WI38 (cell line): ENCODE measurements around the gene KCNAB3.

Source experiments
- H3K4me3 ChIP-seq: 2 replicates; pipeline ENCODE4 v1.5.1; 2011; ENCODE audit warnings: low read depth, mild to moderate bottlenecking, control low read depth, low read length
- TF ChIP-seq, protein P1 (sequence below): IDR thresholded peaks from 2 replicates; pipeline ENCODE4 v1.5.1; 2012; ENCODE audit warnings: low read depth, mild to moderate bottlenecking, control low read depth, low read length

Gene KCNAB3

DNA sequence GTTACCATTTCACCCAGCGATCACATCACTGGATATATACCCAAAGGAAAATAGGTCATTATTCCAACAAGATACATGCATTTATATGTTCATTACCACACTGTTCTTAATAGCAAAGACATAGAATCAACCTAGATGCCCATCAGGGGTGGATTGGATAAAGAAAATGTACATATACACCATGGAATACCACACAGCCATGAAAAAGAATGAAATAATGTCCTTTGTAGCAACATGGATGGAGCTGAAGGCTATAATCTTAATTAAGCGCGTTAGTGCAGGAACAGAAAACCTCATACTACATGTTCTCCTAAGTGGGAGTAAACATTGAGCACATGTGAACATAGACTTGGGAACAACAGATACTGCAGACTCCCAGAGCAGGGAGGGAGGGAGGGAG is 20.9 kb upstream of the KCNAB3 start:
- no peak overlapping the region for H3K4me3 ChIP-seq
- TF ChIP-seq, protein P1, sequence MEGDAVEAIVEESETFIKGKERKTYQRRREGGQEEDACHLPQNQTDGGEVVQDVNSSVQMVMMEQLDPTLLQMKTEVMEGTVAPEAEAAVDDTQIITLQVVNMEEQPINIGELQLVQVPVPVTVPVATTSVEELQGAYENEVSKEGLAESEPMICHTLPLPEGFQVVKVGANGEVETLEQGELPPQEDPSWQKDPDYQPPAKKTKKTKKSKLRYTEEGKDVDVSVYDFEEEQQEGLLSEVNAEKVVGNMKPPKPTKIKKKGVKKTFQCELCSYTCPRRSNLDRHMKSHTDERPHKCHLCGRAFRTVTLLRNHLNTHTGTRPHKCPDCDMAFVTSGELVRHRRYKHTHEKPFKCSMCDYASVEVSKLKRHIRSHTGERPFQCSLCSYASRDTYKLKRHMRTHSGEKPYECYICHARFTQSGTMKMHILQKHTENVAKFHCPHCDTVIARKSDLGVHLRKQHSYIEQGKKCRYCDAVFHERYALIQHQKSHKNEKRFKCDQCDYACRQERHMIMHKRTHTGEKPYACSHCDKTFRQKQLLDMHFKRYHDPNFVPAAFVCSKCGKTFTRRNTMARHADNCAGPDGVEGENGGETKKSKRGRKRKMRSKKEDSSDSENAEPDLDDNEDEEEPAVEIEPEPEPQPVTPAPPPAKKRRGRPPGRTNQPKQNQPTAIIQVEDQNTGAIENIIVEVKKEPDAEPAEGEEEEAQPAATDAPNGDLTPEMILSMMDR, result no peak

DNA sequence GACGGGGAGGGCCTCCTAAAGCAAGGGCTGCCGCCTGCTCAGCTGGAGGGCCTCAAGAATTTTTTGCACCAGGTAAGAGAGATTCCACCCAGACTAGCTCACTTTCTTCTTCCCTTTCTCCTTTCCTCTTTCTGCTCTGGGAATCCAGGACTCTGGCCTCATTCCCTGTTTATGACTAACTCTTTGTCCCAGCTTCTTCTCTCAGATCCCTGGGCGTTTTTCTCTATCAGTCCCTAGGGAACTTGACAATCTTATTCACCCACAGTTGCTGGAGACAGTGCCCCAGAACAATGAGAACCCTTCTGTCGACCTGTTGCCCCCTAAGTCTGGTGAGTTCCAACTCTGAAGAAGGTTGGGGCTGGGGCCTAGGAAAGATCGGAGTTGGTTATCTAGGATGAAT is 18.0 kb upstream of the KCNAB3 start:
- TF ChIP-seq, protein P1, result no peak
- H3K4me3 ChIP-seq, result no peak overlapping the region

DNA sequence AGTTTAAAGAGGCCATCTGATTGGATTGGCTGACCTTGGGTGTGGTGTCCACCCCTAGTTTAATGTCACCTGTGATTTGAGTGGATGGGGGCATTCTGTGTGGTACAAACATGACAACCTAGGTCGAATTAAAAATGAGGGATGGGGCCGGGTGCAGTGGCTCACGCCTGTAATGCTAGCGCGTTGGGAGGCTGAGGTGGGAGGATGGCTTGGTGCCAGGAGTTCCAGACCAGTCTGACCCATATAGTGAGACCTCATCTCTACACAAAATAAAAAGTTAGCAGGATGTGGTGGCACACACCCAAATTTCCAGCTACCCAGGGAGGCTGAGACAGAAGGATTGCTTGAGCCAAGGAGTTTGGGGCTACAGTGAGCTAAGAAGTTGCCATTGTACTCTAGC is 16.8 kb upstream of the KCNAB3 start:
- TF ChIP-seq, protein P1, result no peak
- no peak overlapping the region for H3K4me3 ChIP-seq

DNA sequence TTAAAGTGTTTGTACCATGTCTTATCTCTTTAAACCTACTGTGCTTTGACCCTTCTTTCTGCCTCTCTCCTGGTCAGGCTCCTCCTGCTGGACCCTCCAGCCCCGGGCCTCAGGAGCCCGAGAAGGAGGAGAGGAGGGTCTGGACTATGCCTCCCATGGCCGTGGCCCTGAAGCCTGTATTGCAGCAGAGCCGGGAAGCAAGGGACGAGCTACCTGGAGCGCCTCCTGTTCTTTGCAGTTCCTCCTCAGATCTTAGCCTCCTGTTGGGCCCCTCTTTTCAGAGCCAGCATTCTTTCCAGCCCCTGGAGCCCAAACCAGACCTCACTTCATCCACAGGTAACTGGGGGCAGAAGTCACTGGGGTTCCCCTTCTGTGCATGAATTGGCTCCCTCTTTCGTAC is 16.0 kb upstream of the KCNAB3 start:
- no peak overlapping the region for H3K4me3 ChIP-seq
- TF ChIP-seq, protein P1, result no peak

DNA sequence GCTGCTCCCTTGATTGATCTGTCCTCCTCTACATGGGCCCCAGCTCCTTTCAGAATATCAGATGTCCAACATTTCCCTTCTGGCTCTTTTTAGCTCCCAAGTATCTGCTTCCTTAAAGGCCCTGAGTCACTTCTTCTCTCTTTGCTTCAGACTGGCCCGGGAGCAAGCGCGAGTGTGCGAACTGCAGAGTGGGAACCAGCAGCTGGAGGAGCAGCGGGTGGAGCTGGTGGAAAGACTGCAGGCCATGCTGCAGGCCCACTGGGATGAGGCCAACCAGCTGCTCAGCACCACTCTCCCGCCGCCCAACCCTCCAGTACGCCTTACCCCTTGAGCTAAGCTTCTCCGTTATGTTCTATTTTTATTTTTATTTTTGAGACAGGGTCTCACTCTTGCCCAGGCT is 14.7 kb upstream of the KCNAB3 start:
- TF ChIP-seq, protein P1, result no peak
- no peak overlapping the region for H3K4me3 ChIP-seq

DNA sequence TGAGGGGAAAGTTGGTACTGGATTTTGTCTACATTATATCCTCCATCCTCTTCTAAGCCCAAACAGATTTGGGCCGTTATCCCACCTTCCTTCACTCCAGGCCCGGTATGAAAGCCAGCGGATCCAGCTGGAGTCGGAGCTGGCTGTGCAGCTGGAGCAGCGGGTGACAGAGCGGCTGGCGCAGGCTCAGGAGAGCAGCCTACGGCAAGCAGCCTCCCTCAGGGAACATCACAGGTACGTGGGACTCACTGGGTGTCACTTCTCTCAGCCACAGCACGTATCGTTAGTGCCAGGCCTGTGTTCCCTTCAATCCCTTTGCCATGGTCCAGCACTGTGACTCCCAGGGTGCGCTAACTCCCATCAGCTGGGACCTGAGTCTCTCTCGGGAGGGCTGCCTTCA is 13.6 kb upstream of the KCNAB3 start:
- no peak overlapping the region for H3K4me3 ChIP-seq
- TF ChIP-seq, protein P1, result no peak

DNA sequence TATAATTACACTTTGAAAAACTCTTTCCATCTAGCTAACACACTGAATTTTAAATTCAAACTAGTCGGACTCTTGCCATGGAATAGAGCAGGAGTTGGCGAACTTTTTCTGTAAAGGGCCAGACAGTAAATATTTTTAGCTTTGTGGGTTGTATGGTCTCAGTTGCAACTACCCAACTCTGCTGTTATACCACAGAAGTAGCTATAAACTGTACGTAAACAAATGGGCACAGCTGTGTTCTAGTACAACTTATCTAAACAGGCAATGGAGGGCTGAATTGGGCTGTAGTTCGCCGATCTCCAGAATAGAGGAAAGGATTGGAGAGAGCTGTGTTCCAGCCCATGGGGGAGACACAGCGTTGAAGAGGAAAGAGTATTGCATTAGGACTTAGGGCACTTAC is 11.1 kb upstream of the KCNAB3 start:
- no peak overlapping the region for H3K4me3 ChIP-seq
- TF ChIP-seq, protein P1, result no peak
